HG02623 (cell line): ENCODE data around the gene CEP131.

Source experiments
- ATAC-seq: cut with Tn5 transposase; IDR thresholded peaks from one replicate; pipeline ENCODE4 v1.9.1; 2021; ENCODE audit warnings: moderate library complexity; ENCODE audit not compliant: unreplicated experiment

The CEP131 gene

DNA sequence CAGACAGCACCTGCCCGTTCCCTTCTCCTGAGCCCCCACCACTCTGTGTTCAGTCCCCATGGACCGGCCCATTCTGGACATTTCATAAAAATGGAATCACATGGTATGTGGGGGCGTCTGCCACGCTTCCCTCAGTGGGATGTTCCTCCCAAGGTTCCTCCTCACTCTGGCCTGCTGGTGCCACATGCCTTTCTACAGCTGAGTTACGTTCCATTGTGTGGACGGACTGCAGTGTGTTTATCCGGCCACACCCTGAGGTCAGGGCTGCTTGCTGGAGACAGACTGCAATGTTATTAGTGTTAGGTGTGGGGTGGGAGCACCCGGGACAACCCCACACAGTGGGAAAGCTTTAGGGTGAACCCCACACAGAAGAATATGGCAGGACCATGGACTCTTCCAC, 50.8 kb downstream of the CEP131 start:
- ATAC-seq, result no peak

DNA sequence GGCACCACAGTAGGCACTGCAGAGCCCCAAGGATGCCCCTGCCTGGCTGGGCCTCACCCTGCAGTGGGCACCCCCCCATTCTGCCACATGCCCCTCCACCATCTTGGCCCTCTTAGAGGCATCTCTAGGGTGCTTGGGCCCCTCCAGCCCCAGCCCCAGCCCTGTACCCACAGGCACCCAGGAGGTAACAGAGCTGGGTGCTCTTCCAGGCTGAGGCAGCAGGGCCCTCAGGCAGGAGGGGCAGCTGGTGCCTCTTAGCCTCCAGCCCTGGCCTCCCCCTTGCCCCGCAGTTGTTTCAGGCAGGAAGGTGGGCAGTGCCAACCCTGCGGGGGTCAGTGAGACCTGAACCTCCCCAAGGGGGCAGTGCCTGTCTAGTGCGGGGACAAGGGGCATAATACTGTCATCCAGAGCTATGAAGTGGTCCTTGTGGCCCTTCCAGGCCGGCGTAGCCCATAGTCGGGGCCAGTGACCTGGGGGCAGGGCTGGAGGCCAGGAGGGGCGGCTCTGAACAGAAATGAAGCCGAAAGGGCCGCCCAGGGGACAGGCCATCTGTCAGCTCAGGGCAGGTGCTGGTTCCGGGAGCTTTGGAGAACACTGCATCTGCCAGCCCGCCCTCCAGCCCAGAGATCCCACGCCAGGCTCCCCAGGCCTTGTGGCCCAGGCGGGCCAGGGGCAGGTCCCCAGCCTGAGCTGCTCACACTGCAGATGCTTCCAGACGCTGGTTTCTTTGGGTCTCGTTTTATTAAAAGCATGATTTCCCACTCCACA, 51.9 kb downstream of the CEP131 start:
- ATAC-seq, result no peak

DNA sequence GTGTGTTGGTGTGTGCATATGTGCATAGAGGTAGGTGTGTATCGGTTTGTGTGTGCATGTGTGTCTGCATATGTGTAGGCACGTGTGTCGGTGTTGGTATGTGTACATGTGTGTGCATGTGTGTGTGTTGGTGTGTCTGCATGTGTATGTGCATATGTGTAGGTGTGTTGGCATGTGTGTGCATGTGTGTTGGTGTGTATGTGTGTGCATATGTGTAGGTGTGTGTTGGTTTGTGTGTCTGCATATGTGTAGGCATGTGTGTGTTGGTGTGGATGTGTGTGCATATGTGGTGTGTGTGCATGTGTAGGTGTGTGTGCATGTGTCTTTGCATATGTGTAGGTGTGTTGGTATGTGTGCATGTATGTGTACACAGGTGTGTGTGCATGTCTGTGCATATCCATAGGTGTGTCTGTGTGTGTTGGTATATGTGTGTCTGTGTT, 52.9 kb downstream of the CEP131 start:
- ATAC-seq, result no peak

DNA sequence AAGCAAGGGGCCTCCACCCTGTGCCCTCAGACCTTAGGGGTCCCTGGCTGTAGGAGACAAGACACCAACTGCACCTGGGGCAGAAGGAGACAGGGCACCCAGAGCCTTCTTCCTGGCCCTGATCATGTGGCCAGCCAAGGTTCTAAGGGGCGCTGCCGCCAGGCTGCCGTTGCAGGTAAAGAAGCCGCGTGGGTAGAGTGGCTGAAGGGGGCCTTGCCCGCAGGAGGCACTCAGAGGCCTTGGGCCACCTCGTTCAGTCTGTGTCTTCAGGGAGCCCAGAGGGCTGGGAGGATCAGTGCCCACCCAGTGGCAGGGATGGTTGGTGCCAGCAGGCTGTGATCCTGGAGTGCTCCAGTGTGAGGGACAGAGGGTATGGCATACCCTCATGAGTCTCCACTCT, 55.1 kb downstream of the CEP131 start:
- ATAC-seq, result no peak

DNA sequence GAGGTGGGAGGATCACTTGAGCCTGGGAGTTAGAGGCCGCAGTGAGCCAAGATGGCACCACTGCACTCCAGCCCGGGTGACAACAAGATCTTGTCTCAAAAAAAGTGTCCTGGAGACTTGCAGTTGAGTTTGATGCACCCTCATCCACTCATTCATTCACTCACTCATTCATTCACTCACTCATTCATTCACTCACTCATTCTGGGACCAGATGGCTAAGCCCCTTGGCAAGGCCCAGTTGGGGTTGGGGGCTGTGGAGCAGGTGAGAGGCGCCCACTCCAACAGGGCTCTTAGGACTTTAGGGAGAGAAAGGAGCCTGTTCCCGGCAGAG, 55.6 kb downstream of the CEP131 start:
- ATAC-seq, result no peak

- no peak for ATAC-seq
Observed at GRCh38 chr17:81166033-81166492, 56.7 kb downstream of the CEP131 start, which contains the start of gene AATK. TSS of gene AATK (minus strand) at chr17:81166221. CDS start at chr17:81165992, 229 bp downstream.

DNA sequence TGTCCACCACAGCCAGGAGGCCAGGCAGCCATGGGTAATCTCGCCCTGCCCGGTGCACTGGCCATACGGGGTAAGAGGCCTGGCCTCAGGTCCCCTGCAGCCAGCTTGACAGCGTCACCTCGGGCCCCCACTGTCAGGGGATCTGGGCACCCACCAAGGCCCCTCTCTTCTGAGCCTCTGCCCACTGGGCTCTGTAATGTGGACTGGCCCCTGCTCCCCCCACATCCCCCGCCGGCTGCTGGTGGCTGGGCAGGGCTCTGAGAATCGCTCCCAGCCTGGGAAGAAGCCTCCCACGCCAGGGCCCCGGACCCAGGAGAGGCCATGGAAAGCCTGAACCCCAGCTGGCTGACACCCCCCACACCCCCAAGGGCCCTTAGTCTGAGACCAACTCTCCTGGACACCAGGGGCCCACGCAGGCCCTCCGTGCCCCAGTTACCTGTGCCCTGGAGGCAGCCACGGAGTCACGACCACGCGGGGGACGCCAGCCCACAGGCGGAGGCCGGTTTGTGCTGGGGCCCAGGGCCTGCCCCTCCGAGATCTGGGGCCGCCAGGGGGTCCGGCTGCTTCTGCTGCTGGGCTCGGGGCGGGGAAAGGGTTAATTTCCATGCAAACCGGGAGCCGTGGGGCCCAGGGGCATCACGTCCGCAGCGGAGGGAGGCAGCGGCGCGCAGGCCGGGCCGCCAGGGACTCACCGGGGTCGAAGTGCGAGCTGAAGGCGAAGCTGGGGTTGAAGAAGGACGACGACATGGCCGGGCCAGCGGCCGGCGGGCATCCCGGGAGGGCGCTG, 57.3 kb downstream of the CEP131 start, which contains the start of gene PVALEF:
Gene PVALEF, plus strand, starts transcription at position 262 of the 787 bp plus-strand sequence. CDS start 15,720 bp downstream, outside the sequence.
- no peak for ATAC-seq

DNA sequence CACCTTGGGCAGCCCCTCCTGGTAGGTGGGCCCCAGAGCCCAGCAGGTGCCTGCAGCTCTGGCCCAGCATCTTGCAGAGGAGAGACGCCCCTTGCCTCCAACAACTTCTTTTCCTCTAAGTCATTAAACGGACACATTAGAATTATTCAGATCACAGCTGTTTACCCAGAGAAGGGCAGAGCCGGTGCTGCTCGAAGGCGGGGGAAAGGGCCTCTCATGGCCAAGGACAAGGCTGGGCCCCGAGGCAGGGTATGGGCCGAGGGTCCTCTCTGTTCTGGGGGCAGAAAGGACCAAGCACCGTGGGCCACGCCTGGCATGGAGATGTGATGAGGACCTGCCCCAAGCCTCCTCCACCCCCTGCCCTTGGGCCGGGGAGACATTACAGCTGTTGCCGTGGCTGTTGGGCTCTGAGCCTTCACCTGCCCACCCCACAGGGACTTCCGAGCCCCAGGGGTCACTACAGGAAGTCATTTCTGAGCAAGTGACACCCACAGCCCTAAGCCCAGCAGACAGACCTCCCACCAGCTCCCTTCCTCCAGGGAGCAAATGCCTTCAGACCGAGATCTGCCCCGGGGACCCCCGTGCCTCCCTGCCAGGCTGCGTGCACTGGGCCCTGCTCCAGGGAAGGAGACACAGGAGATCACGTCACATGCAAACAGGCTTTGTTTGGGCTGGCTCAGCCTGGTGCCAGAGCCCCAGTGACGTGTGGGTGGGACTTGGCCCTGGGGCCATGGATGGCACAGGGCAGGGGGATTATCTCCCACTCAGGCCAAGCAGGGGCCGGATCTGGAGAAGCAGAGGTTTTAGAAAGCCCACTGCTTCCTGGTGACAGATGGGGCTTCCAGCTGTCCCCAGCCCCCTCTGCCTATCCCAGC, 58.2 kb downstream of the CEP131 start:
- ATAC-seq, result no peak

GRCh38 chr17:81163703-81164370, 58.9 kb downstream of the CEP131 start:
- no peak for ATAC-seq

- no peak for ATAC-seq
Observed at GRCh38 chr17:81163051-81163695, 59.6 kb downstream of the CEP131 start.

DNA sequence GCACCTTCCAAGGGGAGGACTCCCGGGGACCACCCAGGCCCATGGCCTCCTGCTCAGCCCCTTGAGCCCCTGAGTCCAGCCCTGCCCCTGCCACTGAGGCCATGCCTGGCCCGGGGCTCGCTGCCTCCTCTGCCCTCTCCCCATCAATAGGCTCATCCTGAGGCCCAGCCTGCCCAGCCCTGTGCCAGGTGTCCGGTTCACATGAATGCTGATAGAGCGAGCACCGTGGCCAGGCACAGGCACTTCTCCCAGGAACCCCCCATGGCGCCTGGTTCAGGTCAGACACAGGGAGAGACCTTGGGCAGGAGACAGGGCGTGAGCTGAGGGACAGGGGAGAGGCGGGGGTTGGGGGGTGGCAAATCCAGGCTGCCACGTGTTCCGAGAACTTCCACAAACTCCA, 60.3 kb downstream of the CEP131 start:
- ATAC-seq, result no peak

- ATAC-seq, result no peak
Observed at GRCh38 chr17:81161972-81162371, 60.8 kb downstream of the CEP131 start.

DNA sequence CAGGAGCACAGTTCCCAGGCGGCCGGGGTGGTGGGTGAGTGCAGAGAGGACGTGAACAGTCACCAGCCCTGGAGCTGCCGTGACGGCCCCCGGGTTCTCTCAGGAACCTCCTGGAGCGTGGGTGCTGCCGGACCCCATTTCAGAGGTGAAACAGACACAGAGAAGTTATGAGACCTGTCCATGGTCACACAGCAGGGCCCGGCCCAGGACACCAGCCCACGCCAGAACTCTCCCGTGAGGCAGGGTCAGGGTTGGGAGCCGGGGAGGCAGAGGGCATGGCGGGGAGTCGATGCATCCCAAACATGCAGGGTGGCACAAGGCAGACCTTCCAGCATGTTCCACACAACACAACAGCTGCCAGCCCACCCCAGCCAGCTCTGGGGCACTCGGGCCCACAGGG, 61.2 kb downstream of the CEP131 start:
- no peak for ATAC-seq

DNA sequence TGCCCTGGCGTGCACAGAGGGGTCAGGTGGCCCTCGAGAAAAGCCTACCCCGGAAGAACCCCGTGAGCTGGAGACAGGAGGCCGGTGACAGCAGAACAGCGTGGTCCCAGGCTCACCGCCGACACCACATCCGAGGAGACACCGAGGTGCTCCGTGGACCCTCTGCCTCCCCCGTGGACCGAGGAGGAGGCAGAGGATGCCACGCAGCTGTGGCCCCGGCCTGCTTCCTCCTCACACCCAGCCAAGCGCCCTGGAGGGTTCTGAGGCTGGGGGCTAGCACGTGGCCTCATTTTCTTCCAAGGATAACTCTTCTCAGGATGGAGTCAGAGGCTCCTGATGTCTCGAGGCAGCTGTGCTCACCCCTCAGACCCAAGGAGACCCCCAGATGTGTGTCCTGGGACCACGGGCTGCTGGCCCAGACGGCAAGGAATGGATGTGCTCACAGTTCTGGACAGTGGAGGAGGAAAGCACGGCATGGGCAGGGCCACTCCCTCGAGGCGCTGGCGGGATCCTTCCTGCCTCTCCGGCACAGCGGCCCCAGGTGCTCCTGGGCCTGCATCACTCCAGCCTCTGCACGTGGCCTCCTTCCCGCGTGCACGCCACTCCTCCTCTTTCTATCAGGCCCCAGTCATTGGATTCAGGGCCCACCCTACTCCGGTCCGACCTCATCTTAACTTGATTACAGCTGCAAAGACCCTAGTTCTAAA, 61.9 kb downstream of the CEP131 start:
- no peak for ATAC-seq

- no peak for ATAC-seq
Observed at GRCh38 chr17:81160306-81160705, 62.5 kb downstream of the CEP131 start.

DNA sequence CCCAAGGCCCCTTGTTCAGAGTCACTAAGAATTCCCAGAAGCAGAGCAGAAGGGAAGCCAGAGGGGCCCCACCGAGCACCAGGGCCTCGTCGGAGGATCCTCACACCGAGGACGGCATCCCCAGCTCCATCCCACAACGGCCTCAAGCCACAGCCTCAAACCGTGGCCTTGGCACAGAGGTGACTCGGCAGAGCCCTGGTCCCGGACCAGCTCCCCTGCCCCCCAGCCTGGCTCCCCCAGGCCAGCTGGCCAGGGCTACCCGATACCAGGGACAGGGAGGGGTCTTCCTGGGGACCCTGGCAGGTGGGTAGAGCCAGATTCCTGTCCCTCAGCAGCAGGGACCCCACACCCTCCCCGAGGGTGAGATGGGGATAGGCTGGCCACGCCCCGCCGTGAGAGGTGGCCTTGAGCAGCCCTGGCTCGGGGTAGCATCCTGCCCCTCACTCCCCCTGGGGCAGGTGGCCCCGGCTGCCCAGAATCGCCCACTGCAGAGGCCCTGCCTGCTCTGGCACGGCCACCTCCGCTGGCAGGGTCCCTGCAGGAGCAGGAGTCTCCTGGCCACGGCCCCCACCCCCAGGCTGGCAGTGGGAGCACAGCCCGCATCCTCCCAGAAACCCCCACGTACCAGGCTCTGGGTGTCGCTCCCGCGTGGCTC, 63.0 kb downstream of the CEP131 start:
- ATAC-seq, result no peak

DNA sequence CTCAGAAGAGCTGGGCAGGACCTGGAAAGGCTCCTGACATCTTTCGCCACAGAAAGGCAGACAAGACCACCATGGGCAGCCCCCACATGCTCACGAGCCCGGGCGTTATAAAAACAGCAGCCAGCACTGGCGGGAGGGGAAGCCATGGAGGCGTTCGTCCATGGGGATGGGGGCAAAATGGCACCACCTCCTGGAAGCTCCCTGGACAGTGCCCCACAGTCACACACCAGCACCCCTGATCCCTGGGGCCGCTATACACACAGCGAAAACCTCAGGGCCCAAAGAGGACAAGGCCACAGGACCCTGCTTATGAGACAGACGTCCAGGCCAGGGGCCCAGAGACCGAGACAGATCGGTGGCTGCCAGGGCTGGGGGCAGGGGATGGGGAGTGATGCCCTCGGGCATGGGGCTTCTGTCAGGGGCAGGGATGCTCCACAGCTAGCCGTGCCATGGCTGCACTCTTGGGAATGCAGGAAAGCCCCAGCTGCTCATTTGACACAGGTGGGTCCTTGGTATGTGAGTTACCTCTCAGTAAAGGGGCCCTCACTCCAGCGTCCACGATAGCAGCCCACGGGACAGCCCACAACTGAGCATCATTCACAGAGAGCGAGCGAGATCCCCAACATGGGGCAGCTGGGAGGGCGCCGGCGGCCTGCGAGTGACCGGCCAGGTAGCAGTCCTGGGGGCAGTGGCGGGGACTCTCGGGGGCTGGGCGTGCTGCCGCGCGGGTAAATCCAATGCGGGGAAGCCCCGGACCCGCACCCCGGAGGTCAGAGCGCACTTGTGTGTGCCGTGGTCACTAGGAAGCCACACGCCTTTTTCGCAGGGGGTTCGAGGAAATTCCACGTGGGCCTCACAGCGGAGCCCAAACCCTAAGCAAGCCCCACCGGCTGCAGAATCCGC, 63.8 kb downstream of the CEP131 start:
- no peak for ATAC-seq
